Activated T-helper 1 cell treated with anti-CD3 and anti-CD28 coated beads, Interleukin-12 subunit alpha, Interleukin-12 subunit beta, Interleukin-2, Interleukin-4 antibody, amounts not matched to agents 30 ng/mL and 10 ng/mL and 1 ng/mL, durations not matched to agents 14 hours and 24 hours and 36 hours (primary cell): ENCODE measurements around the gene VMP1. TPM values are rescaled to one million over a fixed set of nuclear protein-coding genes. Genes with fewer than 3 reads are reported as not detected.
"Not testable (repeated sequence)": the region's sequence is repeated elsewhere in the genome, so short reads cannot be mapped to it uniquely, and the experiment has no call there.

ENCODE experiments used
- DNase-seq: peaks from one replicate; pipeline ENCODE4 v3.0.0; 2021; ENCODE audit warnings: low spot score
- H3K27ac Mint-ChIP-seq: one replicate; pipeline ENCODE4 v1.8.0; 2021; ENCODE audit warnings: mild to moderate bottlenecking, mixed read lengths
- H3K27me3 Mint-ChIP-seq: one replicate; pipeline ENCODE4 v1.8.0; 2022; ENCODE audit warnings: mild to moderate bottlenecking, moderate library complexity, mixed read lengths; ENCODE audit not compliant: insufficient read depth
- H3K36me3 Mint-ChIP-seq: one replicate; pipeline ENCODE4 v1.8.0; 2021; ENCODE audit warnings: low read depth, mixed read lengths
- H3K4me1 Mint-ChIP-seq: one replicate; pipeline ENCODE4 v1.8.0; 2021; ENCODE audit warnings: low read depth, mixed read lengths
- H3K4me3 Mint-ChIP-seq: one replicate; pipeline ENCODE4 v1.8.0; 2021; ENCODE audit warnings: mild to moderate bottlenecking, moderate library complexity, mixed read lengths
- H3K9me3 Mint-ChIP-seq: one replicate; pipeline ENCODE4 v1.8.0; 2021; ENCODE audit warnings: mixed read lengths
- intact Hi-C: fragments of 100-400 bp; cut with micrococcal nuclease; formaldehyde crosslinking; loops from one replicate; pipeline ENCODE4 v1.15.1; 2024
- total RNA-seq: library from RNA; stranded (reverse); gene quantifications from 2 replicates; pipeline ENCODE4 v1.2.3, GENCODE V29; 2022

The VMP1 gene
- total RNA-seq, 1 donor from 2014 or later, result 357 TPM

DNA sequence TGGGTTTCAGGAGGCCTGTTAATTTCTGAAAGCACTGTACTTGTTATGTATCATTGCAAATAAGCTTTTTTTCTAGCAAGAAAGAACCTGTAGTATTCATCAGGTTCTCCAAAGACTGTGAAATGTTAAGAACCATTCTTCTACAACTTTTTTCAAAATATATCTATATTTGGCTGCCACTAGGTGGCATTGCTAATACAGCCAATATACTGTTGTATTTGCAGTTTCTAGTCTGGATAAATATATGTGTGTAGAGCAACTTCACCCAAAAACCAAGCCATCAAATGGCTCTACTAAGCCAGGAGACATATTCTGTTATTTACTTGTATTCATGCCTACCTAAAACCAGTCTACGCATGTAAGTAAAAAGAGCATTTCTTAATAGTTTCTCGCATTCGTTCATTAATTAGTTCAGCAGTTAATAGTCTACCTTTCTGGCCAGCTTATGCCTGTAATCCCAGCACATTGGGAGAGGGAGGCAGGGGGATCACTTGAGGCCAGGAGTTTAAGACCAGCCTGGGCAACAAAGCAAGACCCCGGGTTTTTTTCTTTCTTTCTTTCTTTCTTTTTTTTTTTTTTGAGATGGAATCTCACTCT lies 39.5 kb downstream of the VMP1 start:
- Mint-ChIP-seq H3K4me3 (no peak overlapping the region), H3K27ac (no peak overlapping the region), H3K36me3 (peaks cover 11% of the 10 kb centered on the region), H3K4me1 (peaks cover 14% of the 10 kb centered on the region), H3K27me3 (no peaks in the 10 kb centered on the region), H3K9me3 (peaks cover 5% of the 10 kb centered on the region)
- no peak for DNase-seq
- intact Hi-C loops, result loop anchor here (1.0 to 5.0 kb wide), 2 partner anchors 112 to 290 kb away; no protein-coding TSS in a partner anchor

DNA sequence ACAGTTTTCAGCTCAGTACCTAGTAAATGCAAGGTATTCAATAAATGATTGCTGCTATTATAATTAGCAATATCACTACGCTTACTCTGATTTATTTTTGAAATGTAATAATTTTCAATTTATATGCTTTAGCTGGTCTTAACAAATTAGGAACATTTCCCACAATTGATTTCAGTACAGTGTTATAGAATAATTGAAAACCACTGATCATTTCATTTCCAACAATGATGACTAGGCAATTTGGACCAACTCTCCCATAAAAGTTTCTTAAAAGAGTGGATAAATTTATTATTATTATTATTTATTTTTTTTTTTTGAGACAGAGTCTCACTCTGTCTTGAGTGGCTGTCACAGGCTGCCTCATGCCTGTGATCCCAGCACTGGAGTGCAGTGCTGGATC lies 41.1 kb downstream of the VMP1 start:
- no peak for DNase-seq
- peaks cover 7% of the 10 kb centered on the region for H3K36me3 Mint-ChIP-seq
- H3K4me1 Mint-ChIP-seq, result peaks cover 27% of the 10 kb centered on the region
- H3K9me3 Mint-ChIP-seq, result no peaks in the 10 kb centered on the region
- intact Hi-C loops, result loop anchor here (5.0 kb wide), 1 partner anchor 289 kb away; no protein-coding TSS in a partner anchor
- H3K27me3 Mint-ChIP-seq, result no peaks in the 10 kb centered on the region
- no peak overlapping the region for H3K4me3 Mint-ChIP-seq
- H3K27ac Mint-ChIP-seq, result no peak overlapping the region

DNA sequence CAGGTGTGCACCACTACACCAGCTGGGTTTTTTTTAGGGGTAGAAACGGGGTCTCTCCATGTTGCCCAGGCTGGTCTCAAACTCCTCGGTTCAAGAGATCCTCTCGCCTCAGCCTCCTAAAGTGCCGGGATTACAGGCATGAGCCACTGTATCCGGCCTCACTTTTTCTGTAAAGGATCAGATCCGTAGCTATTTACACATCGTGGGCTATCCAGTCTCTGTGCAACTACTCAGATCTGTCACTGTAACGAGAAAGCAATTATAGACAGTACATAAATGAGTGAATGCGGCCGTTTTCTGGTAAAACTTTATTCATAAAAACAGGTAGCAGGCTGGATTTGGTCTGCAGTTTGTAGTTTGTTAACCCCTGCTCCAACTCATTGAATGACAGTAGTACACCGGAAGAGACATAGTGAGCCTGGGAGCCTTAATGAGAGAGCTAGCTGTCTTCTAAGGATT lies 44.5 kb downstream of the VMP1 start:
- intact Hi-C loops, result loop anchor here (1.0 to 5.0 kb wide), 5 partner anchors 45 to 440 kb away; partner anchors contain the start of genes PTRH2, RNFT1 and VMP1

DNA sequence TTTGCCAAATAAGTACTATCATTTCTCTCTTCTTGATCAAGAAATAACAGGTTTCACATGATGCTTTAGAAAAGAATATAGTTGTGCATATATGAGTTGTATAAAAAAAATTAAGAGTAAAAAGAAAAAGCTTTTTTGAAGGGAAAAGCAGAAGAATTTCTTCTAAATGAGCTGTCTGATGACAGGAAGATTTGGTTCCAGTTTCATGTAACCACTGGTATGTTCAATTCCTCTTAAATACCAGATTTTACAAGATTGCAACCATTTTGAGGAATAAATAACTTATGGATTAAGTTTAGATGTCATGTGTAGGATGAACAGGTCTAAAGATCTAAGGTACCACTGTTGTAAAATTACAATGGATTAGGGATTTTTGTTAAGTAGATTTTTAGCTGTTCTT lies 45.0 kb downstream of the VMP1 start:
- intact Hi-C loops, result loop anchor here (1.0 to 5.0 kb wide), 5 partner anchors 46 to 440 kb away; partner anchors contain the start of genes PTRH2, RNFT1 and VMP1
- peaks cover 54% of the 10 kb centered on the region for H3K4me1 Mint-ChIP-seq
- no peak for DNase-seq
- H3K36me3 Mint-ChIP-seq, result peaks cover 7% of the 10 kb centered on the region
- H3K4me3 Mint-ChIP-seq, result peak overlapping the region; percentile 69
- H3K9me3 Mint-ChIP-seq, result no peaks in the 10 kb centered on the region
- peak overlapping the region; percentile 93 for H3K27ac Mint-ChIP-seq
- H3K27me3 Mint-ChIP-seq, result no peaks in the 10 kb centered on the region

More for the DNA sequence above, 44.5 kb downstream of the VMP1 start:
- H3K4me1 Mint-ChIP-seq, result peaks cover 52% of the 10 kb centered on the region
- DNase-seq, result no peak
- peaks cover 6% of the 10 kb centered on the region for H3K36me3 Mint-ChIP-seq
- H3K27me3 Mint-ChIP-seq, result no peaks in the 10 kb centered on the region
- peak overlapping the region; percentile 69 for H3K4me3 Mint-ChIP-seq
- H3K27ac Mint-ChIP-seq, result peak overlapping the region; percentile 93
- H3K9me3 Mint-ChIP-seq, result no peaks in the 10 kb centered on the region

DNA sequence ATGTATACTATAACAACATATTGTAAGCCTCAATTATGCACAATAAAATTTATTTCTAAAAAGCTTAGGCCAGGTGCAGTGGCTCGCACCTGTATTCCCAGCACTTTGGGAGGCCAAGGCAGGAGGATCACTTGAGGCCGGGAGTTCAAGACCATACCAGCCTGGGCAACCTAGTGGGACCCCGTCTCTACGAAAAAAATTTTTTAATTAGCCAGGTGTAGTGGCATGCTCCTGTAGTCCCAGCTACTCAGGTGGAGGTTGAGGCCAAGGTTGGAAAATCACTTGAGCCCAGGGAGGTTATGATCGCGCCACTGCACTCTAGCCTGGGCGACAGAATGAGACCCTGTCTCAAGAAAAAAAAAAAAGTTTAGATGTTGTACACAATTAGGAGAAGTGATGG lies 45.5 kb downstream of the VMP1 start:
- DNase-seq, result no peak
- peak overlapping the region; percentile 93 for H3K27ac Mint-ChIP-seq
- peak overlapping the region; percentile 78 for H3K4me3 Mint-ChIP-seq
- H3K9me3 Mint-ChIP-seq, result no peaks in the 10 kb centered on the region
- peaks cover 10% of the 10 kb centered on the region for H3K36me3 Mint-ChIP-seq
- intact Hi-C loops, result loop anchor here (1.0 to 5.0 kb wide), 9 partner anchors 46 to 441 kb away; partner anchors contain the start of genes PTRH2, RNFT1, RPS6KB1 and VMP1
- no peaks in the 10 kb centered on the region for H3K27me3 Mint-ChIP-seq
- H3K4me1 Mint-ChIP-seq, result peaks cover 59% of the 10 kb centered on the region

DNA sequence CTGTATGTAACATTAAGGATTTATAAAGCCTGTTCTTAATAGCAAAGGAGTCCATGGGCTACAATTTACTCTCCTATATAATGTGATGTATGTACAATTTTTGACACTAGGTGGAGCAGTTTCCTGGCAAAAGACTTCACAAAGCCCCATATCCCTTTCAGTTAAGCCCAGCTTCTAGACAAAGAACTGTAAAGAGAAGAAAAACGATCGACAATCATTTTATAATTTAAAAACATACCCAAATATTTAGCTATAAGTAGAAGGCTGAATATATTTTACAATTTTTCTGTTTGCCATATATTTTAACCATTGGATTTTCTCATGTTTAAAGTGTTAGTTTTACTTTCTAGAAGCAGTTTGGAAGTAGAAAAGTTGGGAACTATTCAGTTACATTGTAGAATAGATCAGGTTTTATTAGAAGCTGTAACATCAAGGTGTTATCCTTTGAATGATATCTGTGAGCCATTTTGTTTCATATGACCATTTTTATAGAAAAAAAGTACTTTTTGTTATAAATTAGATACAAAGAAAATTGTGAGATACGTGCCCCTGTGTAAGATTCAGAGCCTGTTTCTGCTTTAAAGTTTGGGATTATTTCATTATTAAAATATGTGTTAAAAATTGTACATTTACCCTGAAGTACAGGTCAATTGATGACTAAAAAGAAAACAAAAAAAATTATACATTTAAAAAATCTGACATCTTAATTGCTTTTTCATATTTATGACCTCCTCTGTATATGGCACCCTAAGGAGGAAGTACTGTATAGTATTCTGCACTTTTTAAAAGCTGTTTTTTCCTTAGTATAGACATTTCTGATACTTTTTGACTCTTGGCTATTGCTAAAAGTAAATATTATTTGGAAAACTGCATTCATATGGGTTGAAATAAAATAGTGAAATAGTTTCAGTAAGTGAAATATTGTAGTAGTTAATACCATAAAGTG lies 46.3 kb downstream of the VMP1 start:
- H3K9me3 Mint-ChIP-seq, result no peaks in the 10 kb centered on the region
- intact Hi-C loops, result loop anchor here (1.0 to 5.0 kb wide), 10 partner anchors 9 to 441 kb away; partner anchors contain the start of genes PTRH2, RNFT1, RPS6KB1 and VMP1
- H3K4me1 Mint-ChIP-seq, result peaks cover 64% of the 10 kb centered on the region
- peak overlapping the region; percentile 80 for H3K4me3 Mint-ChIP-seq
- peaks cover 13% of the 10 kb centered on the region for H3K36me3 Mint-ChIP-seq
- peak overlapping the region; percentile 93 for H3K27ac Mint-ChIP-seq
- no peaks in the 10 kb centered on the region for H3K27me3 Mint-ChIP-seq
- peak; percentile 26 for DNase-seq

DNA sequence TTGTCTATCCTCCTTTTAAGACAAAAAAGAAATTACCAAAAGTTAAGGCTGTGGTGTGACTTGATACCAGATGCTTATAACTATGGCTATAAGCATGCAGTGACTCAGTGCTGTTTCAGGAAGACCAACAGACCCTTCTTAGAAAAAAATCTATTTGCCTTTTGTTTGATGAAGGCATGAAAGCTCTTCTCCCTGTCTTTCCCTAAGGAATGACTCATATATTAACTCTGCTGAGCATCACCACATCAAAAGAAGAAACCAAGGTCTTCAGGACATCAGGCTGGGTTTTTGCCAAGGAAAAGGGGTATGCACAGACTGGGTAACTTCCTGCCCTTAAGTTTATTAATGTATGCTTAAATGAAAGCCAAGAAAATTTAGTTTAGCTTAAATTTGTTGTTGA lies 47.1 kb downstream of the VMP1 start:
- DNase-seq, result no peak
- Mint-ChIP-seq H3K27ac (peak overlapping the region; percentile 93), H3K4me1 (peaks cover 66% of the 10 kb centered on the region), H3K9me3 (peaks cover 3% of the 10 kb centered on the region), H3K4me3 (peak overlapping the region; percentile 80), H3K36me3 (peaks cover 17% of the 10 kb centered on the region), H3K27me3 (no peaks in the 10 kb centered on the region)
- intact Hi-C loops, result loop anchor here (1.0 to 5.0 kb wide), 4 partner anchors 8 to 442 kb away; partner anchors contain the start of gene RNFT1

DNA sequence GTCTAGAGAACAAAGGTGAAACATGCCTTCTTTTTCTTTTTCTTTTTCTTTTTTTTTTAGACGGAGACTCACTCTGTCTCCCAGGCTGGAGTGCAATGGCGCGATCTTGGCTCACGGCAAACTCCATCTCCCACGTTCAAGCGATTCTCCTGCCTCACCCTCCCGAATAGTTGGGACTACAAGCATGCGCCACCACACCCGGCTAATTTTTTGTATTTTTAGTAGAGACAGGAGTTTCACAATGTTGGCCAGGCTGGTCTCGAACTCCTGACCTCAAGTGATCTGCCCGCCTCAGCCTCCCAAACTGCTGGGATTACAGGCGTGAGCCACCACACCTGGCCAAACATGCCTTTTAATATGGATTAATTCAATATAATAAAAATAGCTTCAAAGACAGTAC lies 47.6 kb downstream of the VMP1 start:
- H3K9me3 Mint-ChIP-seq, intact Hi-C loops, H3K27me3 Mint-ChIP-seq, DNase-seq: not testable (repeated sequence)
- Mint-ChIP-seq H3K27ac (peak overlapping the region; percentile 93), H3K36me3 (peaks cover 21% of the 10 kb centered on the region), H3K4me1 (peaks cover 71% of the 10 kb centered on the region), H3K4me3 (peak overlapping the region; percentile 80)

DNA sequence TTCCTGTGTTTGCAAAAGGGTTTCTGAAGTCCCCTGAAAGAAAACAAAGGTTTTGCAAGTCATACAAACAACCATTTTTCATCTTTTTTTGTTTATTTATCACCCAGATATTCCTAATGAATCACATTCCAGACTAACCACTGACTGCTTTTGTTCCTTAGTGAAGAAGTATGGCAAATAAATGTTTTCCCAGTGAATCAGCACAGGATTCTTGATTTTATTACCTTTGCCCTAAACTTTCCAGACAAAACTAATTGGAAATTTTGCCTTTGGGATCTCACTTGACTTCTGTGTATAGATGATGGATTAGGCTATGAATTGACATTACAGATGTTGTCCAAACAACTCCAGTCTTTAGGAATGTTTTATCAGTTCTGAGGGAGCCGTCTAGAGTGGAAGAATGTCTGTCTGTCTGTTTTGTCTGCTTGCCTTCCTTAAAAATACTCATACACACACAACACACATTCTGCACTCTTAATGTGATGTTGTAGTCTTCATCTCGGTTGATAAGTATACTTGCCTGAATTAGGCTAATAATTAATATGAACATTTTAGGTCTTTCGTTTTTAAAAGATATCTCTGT lies 48.9 kb downstream of the VMP1 start:
- H3K4me3 Mint-ChIP-seq, result peak overlapping the region; percentile 27
- H3K27me3 Mint-ChIP-seq, result no peaks in the 10 kb centered on the region

DNA sequence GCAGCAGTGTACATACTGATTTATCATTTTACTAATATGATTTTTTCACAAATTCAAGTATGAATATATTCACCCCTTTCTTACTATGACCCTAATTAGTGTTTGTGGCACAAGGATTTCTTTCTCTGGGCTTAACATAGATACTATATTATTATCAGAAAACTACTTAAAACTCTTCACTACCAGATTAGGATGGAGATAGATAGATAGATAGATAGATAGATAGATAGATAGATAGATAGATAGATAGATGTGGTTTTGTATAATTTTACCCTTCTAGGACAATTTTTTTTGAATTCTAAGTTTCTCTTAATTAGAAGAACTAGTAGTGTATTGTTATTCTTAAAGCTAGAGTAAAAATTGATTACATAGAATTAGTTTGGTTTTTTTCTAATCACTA lies 49.6 kb downstream of the VMP1 start:
- peak overlapping the region; percentile 93 for H3K27ac Mint-ChIP-seq
- DNase-seq, result no peak
- intact Hi-C loops, result no loop called here
- peaks cover 81% of the 10 kb centered on the region for H3K4me1 Mint-ChIP-seq
- H3K27me3 Mint-ChIP-seq, result no peaks in the 10 kb centered on the region
- H3K4me3 Mint-ChIP-seq, result no peak overlapping the region
- H3K9me3 Mint-ChIP-seq, result peaks cover 11% of the 10 kb centered on the region
- peaks cover 32% of the 10 kb centered on the region for H3K36me3 Mint-ChIP-seq

More for the DNA sequence above, 48.9 kb downstream of the VMP1 start:
- Mint-ChIP-seq H3K9me3 (peaks cover 11% of the 10 kb centered on the region), H3K27ac (peak overlapping the region; percentile 93), H3K36me3 (peaks cover 28% of the 10 kb centered on the region), H3K4me1 (peaks cover 79% of the 10 kb centered on the region)
- no peak for DNase-seq
- intact Hi-C loops, result no loop called here

DNA sequence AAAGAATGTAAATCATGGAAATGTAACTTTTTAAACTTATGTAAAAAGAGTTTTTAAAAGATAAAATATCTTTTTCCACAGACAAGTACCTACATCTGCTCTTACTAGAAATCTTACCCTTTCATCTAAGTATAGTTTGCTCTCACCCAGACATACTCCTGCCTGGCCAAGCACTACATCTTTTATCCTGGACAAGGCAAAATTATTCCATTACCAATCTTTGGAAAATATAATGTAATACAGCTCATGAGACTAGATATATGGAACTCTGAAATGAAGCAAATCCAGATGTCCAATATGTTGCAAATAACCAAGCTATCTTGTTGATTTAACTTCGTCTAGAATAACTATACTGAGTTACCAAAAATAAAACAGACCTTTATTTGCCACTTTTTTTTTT lies 50.0 kb downstream of the VMP1 start:
- no peaks in the 10 kb centered on the region for H3K27me3 Mint-ChIP-seq
- no peak for DNase-seq
- peak overlapping the region; percentile 76 for H3K27ac Mint-ChIP-seq
- peaks cover 11% of the 10 kb centered on the region for H3K9me3 Mint-ChIP-seq
- H3K4me1 Mint-ChIP-seq, result peaks cover 79% of the 10 kb centered on the region
- H3K36me3 Mint-ChIP-seq, result peaks cover 32% of the 10 kb centered on the region
- H3K4me3 Mint-ChIP-seq, result no peak overlapping the region
- intact Hi-C loops, result no loop called here

DNA sequence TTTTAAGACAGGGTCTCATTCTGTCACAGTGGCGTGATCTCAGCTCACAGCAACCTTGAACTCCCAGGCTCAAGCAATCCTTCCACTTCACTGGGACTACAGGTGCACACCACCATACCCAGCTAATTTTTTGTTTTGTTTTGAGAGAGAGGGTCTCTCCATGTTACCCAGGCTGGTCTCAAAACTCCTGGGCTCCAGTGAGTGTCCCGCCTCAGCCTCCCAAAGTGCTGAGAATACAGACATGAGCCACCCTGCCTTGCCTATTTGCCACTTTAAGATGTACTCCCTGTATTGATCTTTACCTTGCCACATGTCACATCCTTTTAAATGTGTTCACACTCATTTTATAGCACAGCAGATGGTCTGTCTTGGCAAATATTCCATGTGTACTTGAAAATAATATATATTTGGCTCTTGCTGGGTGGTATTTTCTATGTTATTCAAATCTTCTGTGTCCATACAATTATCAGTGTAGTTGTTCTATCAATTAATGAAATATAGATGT lies 50.5 kb downstream of the VMP1 start:
- Mint-ChIP-seq H3K4me3 (peak overlapping the region; percentile 25), H3K9me3 (peaks cover 11% of the 10 kb centered on the region), H3K27me3 (no peaks in the 10 kb centered on the region), H3K4me1 (peaks cover 82% of the 10 kb centered on the region), H3K36me3 (peaks cover 32% of the 10 kb centered on the region), H3K27ac (peak overlapping the region; percentile 76)
- no peak for DNase-seq
- intact Hi-C loops, result no loop called here
